Fibroblast of pulmonary artery (primary cell): ENCODE data around the gene PDZD8.
A peak's percentile ranks its signal among the peaks of the same experiment; 100 is the strongest.

Source experiments
- DNase-seq: peaks from one replicate; pipeline ENCODE4 v3.0.0-alpha.2; 2010; ENCODE audit warnings: low read depth
- H3K4me3 ChIP-seq: replicated peaks from 2 replicates; pipeline ENCODE4 v1.5.1; 2011; ENCODE audit warnings: low read depth, mild to moderate bottlenecking, control low read depth, low read length, moderate library complexity
- TF ChIP-seq, protein P1 (sequence below): IDR thresholded peaks from 2 replicates; pipeline ENCODE4 v1.5.1; 2011; ENCODE audit warnings: mild to moderate bottlenecking, control low read depth, low read length, inconsistent platforms; ENCODE audit errors: missing control alignments

Gene PDZD8

DNA sequence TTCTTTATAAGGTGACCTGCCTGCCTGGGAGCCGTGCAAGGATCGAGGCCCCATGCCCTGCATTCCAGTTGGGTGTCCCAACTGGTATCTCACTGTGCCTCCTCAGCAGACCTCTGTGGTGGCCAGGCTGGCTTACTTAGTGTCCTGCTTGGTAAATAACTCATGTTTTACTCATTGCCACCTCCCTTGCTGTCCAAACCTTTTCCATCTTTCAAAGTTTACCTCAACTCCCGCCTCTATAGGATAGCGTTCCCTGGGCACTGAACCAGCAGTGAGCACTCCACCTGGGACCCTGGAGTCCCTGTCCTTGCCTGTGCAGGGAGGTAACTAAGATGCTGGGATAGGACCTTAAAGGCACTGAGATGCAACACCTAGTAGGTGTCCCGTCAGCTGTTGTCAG is 100.7 kb downstream of the PDZD8 start:
- no peak overlapping the region for H3K4me3 ChIP-seq
- TF ChIP-seq, protein P1, sequence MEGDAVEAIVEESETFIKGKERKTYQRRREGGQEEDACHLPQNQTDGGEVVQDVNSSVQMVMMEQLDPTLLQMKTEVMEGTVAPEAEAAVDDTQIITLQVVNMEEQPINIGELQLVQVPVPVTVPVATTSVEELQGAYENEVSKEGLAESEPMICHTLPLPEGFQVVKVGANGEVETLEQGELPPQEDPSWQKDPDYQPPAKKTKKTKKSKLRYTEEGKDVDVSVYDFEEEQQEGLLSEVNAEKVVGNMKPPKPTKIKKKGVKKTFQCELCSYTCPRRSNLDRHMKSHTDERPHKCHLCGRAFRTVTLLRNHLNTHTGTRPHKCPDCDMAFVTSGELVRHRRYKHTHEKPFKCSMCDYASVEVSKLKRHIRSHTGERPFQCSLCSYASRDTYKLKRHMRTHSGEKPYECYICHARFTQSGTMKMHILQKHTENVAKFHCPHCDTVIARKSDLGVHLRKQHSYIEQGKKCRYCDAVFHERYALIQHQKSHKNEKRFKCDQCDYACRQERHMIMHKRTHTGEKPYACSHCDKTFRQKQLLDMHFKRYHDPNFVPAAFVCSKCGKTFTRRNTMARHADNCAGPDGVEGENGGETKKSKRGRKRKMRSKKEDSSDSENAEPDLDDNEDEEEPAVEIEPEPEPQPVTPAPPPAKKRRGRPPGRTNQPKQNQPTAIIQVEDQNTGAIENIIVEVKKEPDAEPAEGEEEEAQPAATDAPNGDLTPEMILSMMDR: no peak
- DNase-seq: no peak

DNA sequence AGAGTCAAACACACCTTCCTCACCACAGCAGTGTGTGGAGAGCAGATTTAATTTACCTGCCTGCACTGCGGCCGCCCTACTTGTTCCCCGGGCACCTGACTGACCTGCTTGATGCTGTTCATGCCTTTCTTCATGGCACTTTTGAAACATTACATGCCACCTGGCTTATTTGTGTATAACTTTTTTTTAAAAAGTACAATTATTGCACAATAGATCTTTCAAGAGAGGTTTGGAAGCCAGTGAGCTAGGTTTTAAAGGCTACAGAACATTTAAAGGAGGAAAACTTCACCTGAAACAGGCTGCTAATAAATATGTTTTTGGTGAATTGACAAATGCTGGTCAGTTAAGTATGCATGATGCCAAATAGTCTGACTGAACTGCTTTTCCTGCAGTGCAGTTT is 101.3 kb downstream of the PDZD8 start:
- no peak for DNase-seq
- TF ChIP-seq, protein P1: no peak
- no peak overlapping the region for H3K4me3 ChIP-seq

- H3K4me3 ChIP-seq: no peak overlapping the region
- TF ChIP-seq, protein P1: no peak
- DNase-seq: no peak
Observed at GRCh38 chr10:117272195-117273076, 102.8 kb downstream of the PDZD8 start.

- DNase-seq: peak; percentile 13
- TF ChIP-seq, protein P1: no peak
- H3K4me3 ChIP-seq: no peak overlapping the region
Observed at GRCh38 chr10:117271427-117271826, 103.8 kb downstream of the PDZD8 start.

- no peak for DNase-seq
- TF ChIP-seq, protein P1: no peak
- no peak overlapping the region for H3K4me3 ChIP-seq
Observed at GRCh38 chr10:117268907-117269306, 106.3 kb downstream of the PDZD8 start.

DNA sequence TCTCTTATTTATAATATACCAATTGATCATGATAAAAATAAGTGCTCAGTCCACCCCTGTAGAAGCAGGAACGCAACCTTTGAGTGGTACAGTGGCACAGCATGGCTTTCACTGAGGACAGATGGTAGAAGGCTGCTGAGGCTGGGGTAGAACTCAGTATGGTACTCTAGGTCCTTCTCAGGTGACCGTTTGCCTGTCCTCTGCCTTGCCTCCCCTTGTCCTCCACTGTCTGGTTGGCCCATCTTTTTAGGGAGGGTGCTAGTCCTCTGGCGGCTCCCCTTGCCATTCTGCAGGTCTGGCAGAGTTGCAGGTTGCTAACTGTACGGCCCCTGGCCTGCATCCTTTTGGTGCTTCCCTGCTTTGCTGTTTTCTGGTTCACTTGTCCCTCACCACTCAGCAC is 107.0 kb downstream of the PDZD8 start:
- TF ChIP-seq, protein P1: no peak
- no peak for DNase-seq
- H3K4me3 ChIP-seq: no peak overlapping the region

GRCh38 chr10:117266812-117267211 is 108.4 kb downstream of the PDZD8 start:
- no peak for DNase-seq
- TF ChIP-seq, protein P1: no peak
- no peak overlapping the region for H3K4me3 ChIP-seq
